ENCODE results near the gene SOX6. TPM values are rescaled to one million over a fixed set of nuclear protein-coding genes. Genes with fewer than 3 reads are reported as not detected.

The SOX6 gene
- total RNA-seq, 2 experiments from 2014 or later = 0.20 TPM; not detected in 1

- H3K27ac Mint-ChIP-seq = no peak overlapping the region
- Histone ChIP-seq H3K4me1 (ENCODE audit: insufficient read depth, low read length) (no peaks in the 10 kb centered on the region), H3K36me3 (ENCODE audit: insufficient read depth, low read length) (no peaks in the 10 kb centered on the region), H3K9me3 (ENCODE audit: control insufficient read depth in 1 of 2, insufficient read depth in 1 of 2, low read length in 2 of 2) (peaks cover 0 to 4% of the 10 kb centered on the region in 2 experiments), H3K4me3 (ENCODE audit: low read length) (no peak overlapping the region), H3K27ac (ENCODE audit: low read depth in 1 of 2, low read length in 2 of 2) (no peak overlapping the region), H3K27me3 (ENCODE audit: control insufficient read depth in 1 of 2, insufficient read depth in 2 of 2, low read length in 2 of 2) (no peaks in the 10 kb centered on the region)
- DNase-seq (no peak), ATAC-seq (ENCODE audit: poor library complexity) (no peak)
- H3K9me3 Mint-ChIP-seq = peaks cover 2% of the 10 kb centered on the region
- no peaks in the 10 kb centered on the region for H3K4me1 Mint-ChIP-seq (ENCODE audit: low read depth)
- intact Hi-C loops (cut with DNase I, micrococcal nuclease) = no loop called here
- no peaks in the 10 kb centered on the region for H3K36me3 Mint-ChIP-seq (ENCODE audit: low read depth)
- no peaks in the 10 kb centered on the region for H3K27me3 Mint-ChIP-seq
- POLR2A ChIA-PET = no interaction called here
- no peak overlapping the region for H3K4me3 Mint-ChIP-seq
- CTCF ChIA-PET = no interaction called here
- TF ChIP-seq CTCF (IDR thresholded peaks at IDR 0.05) = no peak
Measured at GRCh38 chr11:16121853-16122252, 234.5 kb downstream of the SOX6 start.

GRCh38 chr11:16120008-16120407 is 236.3 kb downstream of the SOX6 start:
- no peaks in the 10 kb centered on the region for H3K27me3 ChIP-seq (ENCODE audit: control insufficient read depth in 1 of 2, insufficient read depth in 2 of 2, low read length in 2 of 2)
- no peak overlapping the region for H3K27ac Mint-ChIP-seq
- CTCF ChIA-PET = no interaction called here
- DNase-seq = no peak
- intact Hi-C loops (cut with DNase I, micrococcal nuclease) = no loop called here
- no peak overlapping the region for H3K4me3 ChIP-seq (ENCODE audit: low read length)
- no peak for ATAC-seq (ENCODE audit: poor library complexity)
- H3K9me3 Mint-ChIP-seq = peaks cover 2% of the 10 kb centered on the region
- H3K9me3 ChIP-seq (ENCODE audit: control insufficient read depth in 1 of 2, insufficient read depth in 1 of 2, low read length in 2 of 2) = peaks cover 0 to 8% of the 10 kb centered on the region in 2 experiments
- no peak for TF ChIP-seq CTCF (IDR thresholded peaks at IDR 0.05)
- no peaks in the 10 kb centered on the region for H3K4me1 ChIP-seq (ENCODE audit: insufficient read depth, low read length)
- POLR2A ChIA-PET = no interaction called here
- no peak overlapping the region for H3K27ac ChIP-seq (ENCODE audit: low read depth in 1 of 2, low read length in 2 of 2)
- H3K4me3 Mint-ChIP-seq = no peak overlapping the region
- H3K36me3 Mint-ChIP-seq (ENCODE audit: low read depth) = no peaks in the 10 kb centered on the region
- H3K27me3 Mint-ChIP-seq = no peaks in the 10 kb centered on the region
- H3K36me3 ChIP-seq (ENCODE audit: insufficient read depth, low read length) = no peaks in the 10 kb centered on the region
- H3K4me1 Mint-ChIP-seq (ENCODE audit: low read depth) = no peaks in the 10 kb centered on the region

- no peaks in the 10 kb centered on the region for H3K9me3 Mint-ChIP-seq
- ChIA-PET CTCF (no interaction called here), POLR2A (no interaction called here)
- Histone ChIP-seq H3K27me3 (ENCODE audit: control insufficient read depth in 1 of 2, insufficient read depth in 2 of 2, low read length in 2 of 2) (no peaks in the 10 kb centered on the region), H3K27ac (ENCODE audit: low read depth in 1 of 2, low read length in 2 of 2) (no peak overlapping the region), H3K9me3 (ENCODE audit: control insufficient read depth in 1 of 2, insufficient read depth in 1 of 2, low read length in 2 of 2) (peaks cover 0 to 8% of the 10 kb centered on the region in 2 experiments), H3K4me3 (ENCODE audit: low read length) (no peak overlapping the region), H3K4me1 (ENCODE audit: insufficient read depth, low read length) (no peaks in the 10 kb centered on the region), H3K36me3 (ENCODE audit: insufficient read depth, low read length) (no peaks in the 10 kb centered on the region)
- no peaks in the 10 kb centered on the region for H3K4me1 Mint-ChIP-seq (ENCODE audit: low read depth)
- H3K36me3 Mint-ChIP-seq (ENCODE audit: low read depth) = no peaks in the 10 kb centered on the region
- intact Hi-C loops (cut with DNase I, micrococcal nuclease) = no loop called here
- H3K27me3 Mint-ChIP-seq = no peaks in the 10 kb centered on the region
- ATAC-seq (ENCODE audit: poor library complexity) = no peak
- H3K4me3 Mint-ChIP-seq = no peak overlapping the region
- no peak for DNase-seq
- no peak for TF ChIP-seq CTCF (IDR thresholded peaks at IDR 0.05)
- H3K27ac Mint-ChIP-seq = no peak overlapping the region
Measured at GRCh38 chr11:16117989-16118756, 238.2 kb downstream of the SOX6 start.
